22Rv1 (cell line): Measurements from ENCODE around the gene PNKP.

ENCODE experiments used
- H3K27ac ChIP-seq: fragments of 450-650 bp; 2 replicates; pipeline ENCODE4 v1.5.1; 2017
- CTCF ChIP-seq: fragments of 450-650 bp; IDR thresholded peaks from 2 replicates; pipeline ENCODE4 v1.5.1; 2017; ENCODE audit warnings: mild to moderate bottlenecking
- ZFX ChIP-seq: fragments of 450-650 bp; IDR thresholded peaks from 2 replicates; pipeline ENCODE4 v1.6.1; 2017; ENCODE audit warnings: antibody characterized with exemption, borderline replicate concordance

The PNKP gene

DNA sequence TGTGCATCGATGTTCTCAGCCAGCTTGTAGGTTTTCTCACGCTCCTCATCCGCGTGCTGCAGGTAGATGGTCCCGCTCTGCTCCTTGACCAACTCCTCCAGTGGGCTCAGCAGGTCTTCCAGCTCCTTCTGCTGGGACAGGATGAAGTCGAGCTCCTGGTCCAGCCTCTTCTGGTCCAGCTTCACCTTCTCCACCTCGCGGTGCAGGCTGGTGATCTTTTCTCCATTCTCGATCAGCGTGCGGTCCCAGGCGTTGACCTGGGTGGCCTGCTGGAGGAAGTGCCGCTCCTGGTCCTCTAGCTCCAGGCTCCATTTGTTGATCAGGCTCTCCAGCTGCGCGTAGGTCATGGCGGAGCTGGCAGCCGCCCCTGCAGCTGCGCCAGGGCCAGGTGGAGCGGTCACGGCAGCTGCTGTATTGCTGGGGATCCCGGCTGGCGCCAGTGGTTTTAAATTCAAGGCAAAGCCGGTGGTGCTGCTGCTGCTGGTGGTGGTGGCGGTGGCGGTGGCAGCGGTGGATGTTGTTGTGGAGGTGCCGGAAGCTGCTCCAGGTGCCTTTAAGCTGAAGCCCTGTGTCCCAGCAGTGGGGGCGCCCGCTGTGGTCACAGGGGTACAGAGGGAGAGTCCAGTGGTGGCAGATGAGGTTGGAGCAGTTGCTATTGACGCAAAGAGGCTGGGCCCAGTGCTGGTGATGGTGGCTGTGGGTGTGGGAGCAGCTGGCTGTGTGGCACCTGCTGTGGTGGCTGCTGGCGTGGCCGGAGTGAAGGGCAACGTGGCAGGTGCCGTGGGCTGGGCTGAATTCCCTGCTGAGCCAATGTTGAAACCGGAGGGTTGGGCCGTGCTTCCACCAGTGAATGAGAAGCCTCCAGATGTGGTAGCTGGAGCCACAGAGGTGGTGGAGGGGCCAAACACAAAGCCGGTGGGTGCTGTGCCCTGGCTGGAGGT, 41.4 kb upstream of the PNKP start:
- TF ChIP-seq ZFX (no peak), CTCF (no peak)
- no peak overlapping the region for H3K27ac ChIP-seq

DNA sequence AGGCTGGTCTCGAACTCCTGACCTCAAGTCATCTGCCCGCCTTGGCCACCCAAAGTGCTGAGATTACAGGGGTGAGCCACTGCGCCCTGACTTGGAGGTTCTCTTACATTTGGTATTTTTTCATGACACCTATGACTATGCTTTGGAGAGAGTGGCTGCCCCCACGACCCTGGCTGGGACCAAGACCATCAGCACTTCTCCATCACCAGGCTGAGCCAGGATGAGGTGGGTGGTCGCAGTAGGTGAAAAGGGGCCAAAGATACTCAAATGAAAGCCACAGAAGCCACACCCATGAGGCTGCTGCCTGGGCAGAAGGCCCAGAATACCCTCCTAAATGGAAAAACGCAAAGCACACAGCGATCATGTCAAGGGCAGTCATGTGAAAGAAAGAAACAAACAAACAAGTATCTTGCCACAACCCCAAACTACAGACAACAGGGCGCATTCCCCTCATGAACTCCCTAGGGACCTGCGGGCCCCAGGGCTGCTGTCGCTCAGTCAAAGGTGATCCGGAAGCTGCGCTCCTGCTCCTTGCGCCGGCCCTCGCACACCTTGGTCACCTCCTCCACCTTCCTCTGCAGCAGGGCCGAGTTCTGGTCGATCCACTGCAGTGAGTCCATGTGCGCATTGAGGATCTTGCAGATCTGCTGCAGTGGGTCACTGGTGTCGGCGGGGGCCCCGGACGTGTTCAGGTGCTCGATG, 40.5 kb upstream of the PNKP start:
- no peak overlapping the region for H3K27ac ChIP-seq
- no peak for TF ChIP-seq CTCF
- TF ChIP-seq ZFX, result no peak

- H3K27ac ChIP-seq, result no peak overlapping the region
Measured at GRCh38 chr19:49906879-49907564, 39.6 kb upstream of the PNKP start.

DNA sequence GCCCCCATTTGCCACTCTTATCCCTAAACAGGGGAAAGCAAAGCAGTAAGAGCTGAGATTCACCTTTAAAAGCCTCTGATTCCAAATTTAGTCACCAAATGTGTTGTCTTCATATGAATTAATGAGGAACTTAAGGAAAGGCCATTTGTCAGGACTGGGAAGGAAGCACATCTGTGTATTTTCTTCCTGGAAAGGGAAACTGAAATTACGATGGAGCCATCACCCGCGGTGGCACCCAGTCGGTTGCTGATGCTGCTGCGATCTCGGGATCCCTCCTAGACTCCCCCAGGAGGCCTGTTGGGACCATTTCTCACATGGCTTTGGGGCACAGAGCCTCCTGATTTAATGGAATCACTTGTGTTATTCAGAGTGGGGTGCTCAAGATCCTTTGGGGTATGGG, 36.8 kb upstream of the PNKP start:
- no peak overlapping the region for H3K27ac ChIP-seq
- TF ChIP-seq ZFX (no peak), CTCF (no peak)

More at GRCh38 chr19:49906879-49907564, 39.6 kb upstream of the PNKP start:
- TF ChIP-seq CTCF (no peak), ZFX (no peak)

- no peak within 1 kb of the TSS for H3K27ac ChIP-seq
- no peak for TF ChIP-seq ZFX
- no peak for TF ChIP-seq CTCF
Measured at GRCh38 chr19:49896863-49897621, 29.7 kb upstream of the PNKP start, which contains the start of gene IL4I1. Gene IL4I1 (minus strand): TSS chr19:49896887. CDS start chr19:49896160, 727 bp downstream.

- TF ChIP-seq CTCF (no peak), ZFX (no peak)
- no peak overlapping the region for H3K27ac ChIP-seq
Measured at GRCh38 chr19:49895566-49896297, 28.4 kb upstream of the PNKP start.
